ENCODE data around the gene RHBDL3. TPM values are rescaled to one million over a fixed set of nuclear protein-coding genes. Genes with fewer than 3 reads are reported as not detected.
A peak's percentile ranks its signal among the peaks of the same experiment; 100 is the strongest.

RHBDL3 gene
- polyA plus RNA-seq, 1 donor (not counting 4 experiments of a cell fraction or from before 2014, with no cell fraction given): not detected

GRCh38 chr17:32323811-32324491, 58.3 kb downstream of the RHBDL3 start:
- H2AFZ ChIP-seq (ENCODE audit: control insufficient read depth, low read length): peak overlapping the region; percentile 90
- H3K4me1 ChIP-seq (ENCODE audit: control insufficient read depth, extremely low read depth, insufficient read depth, low read length): peaks cover 4% of the 10 kb centered on the region
- no peaks in the 10 kb centered on the region for H3K27me3 ChIP-seq (ENCODE audit: control insufficient read depth, extremely low read depth, insufficient read depth, low read length)
- dilution Hi-C loops (cut with MboI; ENCODE audit: extremely low pct_ligation_motif_present, low sequenced_read_pairs): no loop called here
- H3K36me3 ChIP-seq (ENCODE audit: control insufficient read depth in 2 of 2, extremely low read depth in 1 of 2, insufficient read depth in 2 of 2, low read length in 2 of 2): no peaks in the 10 kb centered on the region
- no peak for FAIRE-seq
- H3K79me2 ChIP-seq (ENCODE audit: control insufficient read depth, insufficient read depth, low read length): no peaks in the 10 kb centered on the region
- no peaks in the 10 kb centered on the region for H4K20me1 ChIP-seq (ENCODE audit: control insufficient read depth, extremely low read depth, insufficient read depth, low read length)
- no peak for TF ChIP-seq CTCF (optimal IDR thresholded peaks at IDR 0.05 in 1 of 3, IDR thresholded peaks at IDR 0.05 in 1 of 3, conservative IDR thresholded peaks at IDR 0.05 in 1 of 3; ENCODE audit: extremely low read depth in 1 of 3, insufficient read depth in 2 of 3, low read length in 3 of 3)
- TF ChIP-seq EZH2 (IDR thresholded peaks at IDR 0.05; ENCODE audit: low read length): no peak
- peak overlapping the region in 1 of 3 experiments; percentile 47 for H3K4me3 ChIP-seq (ENCODE audit: control insufficient read depth in 2 of 3, extremely low read depth in 1 of 3, insufficient read depth in 2 of 3, low read depth in 1 of 3, low read length in 3 of 3)
- H3K9me3 ChIP-seq (ENCODE audit: control insufficient read depth, low read depth, low read length): no peaks in the 10 kb centered on the region
- H3K27ac ChIP-seq (ENCODE audit: control insufficient read depth, insufficient read depth, low read length): no peak overlapping the region
- H3K9ac ChIP-seq (ENCODE audit: control insufficient read depth, extremely low read depth, insufficient read depth, low read length): peak overlapping the region; percentile 39
- no peaks in the 10 kb centered on the region for H3K9me1 ChIP-seq (ENCODE audit: control insufficient read depth, extremely low read depth, insufficient read depth, low read length)
- H3K4me2 ChIP-seq (ENCODE audit: control insufficient read depth, extremely low read depth, insufficient read depth, low read depth, low read length): peak overlapping the region; percentile 72
- no peak for DNase-seq (ENCODE audit: low read depth, low spot score)

- no peak for DNase-seq (ENCODE audit: low read depth, low spot score)
- dilution Hi-C loops (cut with MboI; ENCODE audit: extremely low pct_ligation_motif_present, low sequenced_read_pairs): no loop called here
These were observed 62.3 kb downstream of the RHBDL3 start for GRCh38 chr17:32327911-32328310.

More at GRCh38 chr17:32327911-32328310, 62.3 kb downstream of the RHBDL3 start:
- no peak overlapping the region for H3K27ac ChIP-seq (ENCODE audit: control insufficient read depth, insufficient read depth, low read length)
- H3K9ac ChIP-seq (ENCODE audit: control insufficient read depth, extremely low read depth, insufficient read depth, low read length): no peak overlapping the region
- no peaks in the 10 kb centered on the region for H3K9me3 ChIP-seq (ENCODE audit: control insufficient read depth, low read depth, low read length)
- no peak overlapping the region for H3K4me2 ChIP-seq (ENCODE audit: control insufficient read depth, extremely low read depth, insufficient read depth, low read depth, low read length)
- no peak for TF ChIP-seq CTCF (optimal IDR thresholded peaks at IDR 0.05 in 1 of 3, IDR thresholded peaks at IDR 0.05 in 1 of 3, conservative IDR thresholded peaks at IDR 0.05 in 1 of 3; ENCODE audit: extremely low read depth in 1 of 3, insufficient read depth in 2 of 3, low read length in 3 of 3)
- TF ChIP-seq EZH2 (IDR thresholded peaks at IDR 0.05; ENCODE audit: low read length): no peak
- peaks cover 4% of the 10 kb centered on the region for H3K4me1 ChIP-seq (ENCODE audit: control insufficient read depth, extremely low read depth, insufficient read depth, low read length)
- H3K36me3 ChIP-seq (ENCODE audit: control insufficient read depth in 2 of 2, extremely low read depth in 1 of 2, insufficient read depth in 2 of 2, low read length in 2 of 2): no peaks in the 10 kb centered on the region
- H2AFZ ChIP-seq (ENCODE audit: control insufficient read depth, low read length): no peak overlapping the region
- H3K4me3 ChIP-seq (ENCODE audit: control insufficient read depth in 2 of 3, extremely low read depth in 1 of 3, insufficient read depth in 2 of 3, low read depth in 1 of 3, low read length in 3 of 3): no peak overlapping the region
- no peaks in the 10 kb centered on the region for H3K27me3 ChIP-seq (ENCODE audit: control insufficient read depth, extremely low read depth, insufficient read depth, low read length)
- H4K20me1 ChIP-seq (ENCODE audit: control insufficient read depth, extremely low read depth, insufficient read depth, low read length): no peaks in the 10 kb centered on the region
- FAIRE-seq: no peak
- H3K79me2 ChIP-seq (ENCODE audit: control insufficient read depth, insufficient read depth, low read length): no peaks in the 10 kb centered on the region
- no peaks in the 10 kb centered on the region for H3K9me1 ChIP-seq (ENCODE audit: control insufficient read depth, extremely low read depth, insufficient read depth, low read length)

Data from keratinocyte (primary cell).